Osteocyte (in vitro differentiated cells): ENCODE measurements around the gene ARRB2. TPM values are rescaled to one million over a fixed set of nuclear protein-coding genes. Genes with fewer than 3 reads are reported as not detected.

Source experiments
- DNase-seq: peaks from one replicate; pipeline ENCODE4 v3.0.0; 2021; ENCODE audit warnings: mixed read lengths; ENCODE audit not compliant: unreplicated experiment; ENCODE audit errors: extremely low spot score
- H3K27ac Mint-ChIP-seq: one replicate; pipeline ENCODE4 v1.8.0; 2021; ENCODE audit warnings: mild to moderate bottlenecking, mixed read lengths; ENCODE audit not compliant: unreplicated experiment
- H3K27me3 Mint-ChIP-seq: one replicate; pipeline ENCODE4 v1.8.0; 2021; ENCODE audit warnings: mixed read lengths; ENCODE audit not compliant: unreplicated experiment
- H3K36me3 Mint-ChIP-seq: one replicate; pipeline ENCODE4 v1.8.0; 2021; ENCODE audit warnings: mixed read lengths; ENCODE audit not compliant: unreplicated experiment
- H3K4me1 Mint-ChIP-seq: one replicate; pipeline ENCODE4 v1.8.0; 2021; ENCODE audit warnings: mixed read lengths; ENCODE audit not compliant: unreplicated experiment
- H3K4me3 Mint-ChIP-seq: one replicate; pipeline ENCODE4 v1.8.0; 2021; ENCODE audit warnings: mild to moderate bottlenecking, moderate library complexity, mixed read lengths; ENCODE audit not compliant: unreplicated experiment
- H3K9me3 Mint-ChIP-seq: one replicate; pipeline ENCODE4 v1.8.0; 2021; ENCODE audit warnings: mixed read lengths; ENCODE audit not compliant: unreplicated experiment
- CTCF ChIP-seq: fragments of 200-600 bp; sonication (generic); IDR thresholded peaks from 2 replicates; pipeline ENCODE4 v1.5.0; 2021; ENCODE audit warnings: antibody characterized with exemption, mild to moderate bottlenecking, moderate library complexity
- total RNA-seq: library from RNA; stranded (reverse); gene quantifications from 2 replicates; pipeline ENCODE4 v1.2.1, GENCODE V29; 2021

ARRB2 gene
- total RNA-seq, 1 donor from 2014 or later = 23.6 TPM

GRCh38 chr17:4753392-4753791, 43.0 kb downstream of the ARRB2 start:
- Mint-ChIP-seq H3K9me3 (no peaks in the 10 kb centered on the region), H3K4me1 (no peaks in the 10 kb centered on the region), H3K27ac (no peak overlapping the region), H3K27me3 (peaks cover 61% of the 10 kb centered on the region), H3K36me3 (no peaks in the 10 kb centered on the region), H3K4me3 (no peak overlapping the region)
- no peak for TF ChIP-seq CTCF
- DNase-seq = no peak

- Mint-ChIP-seq H3K4me3 (no peak overlapping the region), H3K9me3 (no peaks in the 10 kb centered on the region), H3K4me1 (no peaks in the 10 kb centered on the region), H3K36me3 (no peaks in the 10 kb centered on the region), H3K27ac (no peak overlapping the region), H3K27me3 (peaks cover 40% of the 10 kb centered on the region)
- no peak for DNase-seq
- TF ChIP-seq CTCF = no peak
Measured at GRCh38 chr17:4759776-4760236, 49.4 kb downstream of the ARRB2 start.

- peaks cover 19% of the 10 kb centered on the region for H3K27me3 Mint-ChIP-seq
Measured at GRCh38 chr17:4764595-4764994, 54.2 kb downstream of the ARRB2 start.

GRCh38 chr17:4766201-4766600, 55.8 kb downstream of the ARRB2 start:
- H3K27ac Mint-ChIP-seq = no peak overlapping the region
- DNase-seq = no peak
- H3K4me1 Mint-ChIP-seq = no peaks in the 10 kb centered on the region
- no peaks in the 10 kb centered on the region for H3K9me3 Mint-ChIP-seq
- no peak overlapping the region for H3K4me3 Mint-ChIP-seq
- TF ChIP-seq CTCF = no peak
- H3K27me3 Mint-ChIP-seq = peaks cover 12% of the 10 kb centered on the region
- H3K36me3 Mint-ChIP-seq = no peaks in the 10 kb centered on the region

More at GRCh38 chr17:4764595-4764994, 54.2 kb downstream of the ARRB2 start:
- H3K27ac Mint-ChIP-seq = no peak overlapping the region
- H3K9me3 Mint-ChIP-seq = no peaks in the 10 kb centered on the region
- H3K36me3 Mint-ChIP-seq = no peaks in the 10 kb centered on the region
- DNase-seq = no peak
- TF ChIP-seq CTCF = no peak
- no peaks in the 10 kb centered on the region for H3K4me1 Mint-ChIP-seq
- H3K4me3 Mint-ChIP-seq = no peak overlapping the region

- no peaks in the 10 kb centered on the region for H3K36me3 Mint-ChIP-seq
- no peaks in the 10 kb centered on the region for H3K9me3 Mint-ChIP-seq
- peaks cover 15% of the 10 kb centered on the region for H3K27me3 Mint-ChIP-seq
- no peak for TF ChIP-seq CTCF
- H3K27ac Mint-ChIP-seq = no peak overlapping the region
- H3K4me3 Mint-ChIP-seq = no peak overlapping the region
- DNase-seq = no peak
- no peaks in the 10 kb centered on the region for H3K4me1 Mint-ChIP-seq
Measured at GRCh38 chr17:4766723-4767122, 56.3 kb downstream of the ARRB2 start.
